Activated T-cell treated with anti-CD3 and anti-CD28 coated beads for 24 hours (primary cell): Measurements from ENCODE around the gene APOL4.
"Not testable (repeated sequence)": the region's sequence is repeated elsewhere in the genome, so short reads cannot be mapped to it uniquely, and the experiment has no call there.

Experiments
- DNase-seq: peaks from one replicate; pipeline ENCODE4 v3.0.0-alpha.2; 2020; ENCODE audit warnings: low read depth

APOL4 gene

DNA sequence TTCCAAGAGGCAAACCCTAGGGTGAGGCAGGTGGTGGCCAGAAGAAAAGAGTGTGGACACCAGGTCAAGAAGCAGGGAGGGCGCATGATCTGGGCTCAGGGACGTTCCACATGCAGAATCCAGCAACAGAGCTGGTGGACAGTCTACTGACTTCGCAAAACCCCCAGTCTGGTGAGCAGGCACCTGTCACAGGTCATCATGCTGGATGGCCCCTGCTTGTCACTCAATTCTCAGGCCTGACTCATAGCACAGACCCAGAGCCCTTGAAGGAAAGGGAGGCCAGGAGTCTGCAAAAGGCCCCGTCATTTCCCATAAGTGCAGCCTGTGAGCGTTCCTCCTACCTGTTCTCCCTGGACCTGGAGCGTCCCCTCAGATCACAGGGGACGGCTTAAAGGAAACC lies 18.2 kb downstream of the APOL4 start:
- no peak for DNase-seq

DNA sequence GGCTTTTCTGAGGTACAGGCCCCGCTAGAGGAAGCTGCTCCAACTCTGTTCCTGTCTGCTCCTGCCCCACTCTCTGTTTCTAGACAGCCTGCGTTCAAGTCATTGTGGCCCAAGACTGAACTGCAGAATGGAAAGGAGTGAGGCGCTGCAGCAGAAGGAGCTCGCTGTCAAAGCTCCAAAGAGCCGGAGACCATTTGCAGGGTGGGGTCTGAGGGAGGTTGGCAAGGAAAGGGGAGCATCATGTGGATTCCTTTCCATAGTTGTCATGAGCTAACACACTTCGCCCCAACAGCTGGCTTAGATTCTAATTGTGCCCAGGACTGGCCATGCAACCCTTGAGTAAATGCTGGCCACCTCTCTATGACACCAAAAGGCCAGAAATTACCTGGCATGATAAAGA lies 18.8 kb downstream of the APOL4 start:
- no peak for DNase-seq

DNA sequence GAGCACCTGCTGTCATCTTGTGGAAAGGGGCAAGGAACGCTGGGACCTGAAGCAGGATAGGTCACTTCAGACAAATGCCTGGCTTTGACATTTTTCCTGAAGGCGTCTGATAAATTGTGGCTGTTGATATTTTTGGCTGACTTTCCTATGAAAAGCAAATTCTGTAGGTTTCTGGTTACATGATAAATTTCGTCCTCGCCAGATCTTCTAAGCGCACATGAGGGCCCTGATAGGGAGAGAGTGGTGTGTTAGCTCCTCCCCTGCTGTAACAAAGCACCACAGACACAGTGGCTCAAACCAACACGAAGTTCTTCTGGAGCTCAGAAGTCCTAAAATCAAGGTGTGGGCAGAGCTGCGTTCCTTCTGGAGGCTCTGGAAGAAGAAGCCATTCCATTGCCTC lies 19.6 kb downstream of the APOL4 start:
- no peak for DNase-seq

DNA sequence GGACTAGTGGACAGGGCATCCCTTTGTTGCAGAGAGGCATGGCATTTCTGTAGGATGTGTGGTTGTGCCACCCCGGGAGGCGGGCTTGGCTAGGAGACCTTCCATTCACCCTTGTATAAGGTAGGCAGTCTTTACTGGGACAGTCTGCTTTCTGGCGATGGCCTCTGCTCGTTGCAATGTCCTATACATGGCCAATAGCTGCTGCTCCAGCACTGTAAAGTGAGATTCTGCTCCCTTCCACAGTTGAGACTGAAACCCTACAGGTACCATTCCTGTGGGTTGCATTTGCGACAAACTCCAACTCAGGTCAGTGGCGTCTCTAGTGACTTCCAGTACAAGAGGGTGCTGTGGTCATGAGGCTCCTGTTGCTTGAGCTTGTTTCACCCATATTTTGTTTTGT lies 20.7 kb downstream of the APOL4 start:
- no peak for DNase-seq

DNA sequence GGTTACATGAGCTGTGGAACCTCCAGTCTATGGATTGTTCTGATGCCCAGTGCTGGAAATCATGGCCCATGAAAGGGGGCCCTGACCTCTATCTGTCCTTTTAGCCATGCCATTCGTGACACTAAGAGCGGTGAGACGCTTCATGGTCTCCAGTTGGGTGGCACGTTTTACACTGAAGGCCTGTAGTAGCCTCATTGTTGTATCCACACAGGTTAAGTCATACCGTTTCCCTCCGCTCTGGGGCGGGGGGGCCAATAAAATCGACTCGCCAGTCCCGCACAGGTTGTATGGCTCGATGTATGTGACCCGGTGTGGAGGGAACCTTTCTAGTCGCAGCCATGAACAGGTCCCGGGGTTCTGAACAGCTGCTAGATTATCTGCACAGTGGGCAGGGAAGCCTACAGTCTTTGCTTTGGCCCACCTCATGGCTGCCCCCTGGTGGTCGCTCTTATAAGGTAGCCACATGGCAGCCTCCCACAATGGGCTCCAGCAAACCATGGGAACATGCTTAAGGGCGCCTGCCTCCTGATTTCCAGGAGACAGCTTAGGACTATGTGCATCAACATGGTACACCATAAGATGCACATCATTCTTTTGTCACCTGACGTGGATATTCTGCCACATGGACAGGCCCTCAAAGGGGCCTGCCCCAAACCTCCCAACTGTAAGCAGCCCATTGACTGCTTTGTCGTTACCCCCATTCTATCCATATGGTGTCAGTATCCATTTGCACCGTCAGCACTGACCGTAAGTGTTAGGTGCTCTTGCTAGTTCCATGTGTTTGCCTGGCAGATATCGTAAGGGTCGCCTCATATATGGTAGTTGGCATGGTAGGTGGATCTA lies 21.4 kb downstream of the APOL4 start:
- peak; percentile 75 for DNase-seq

DNA sequence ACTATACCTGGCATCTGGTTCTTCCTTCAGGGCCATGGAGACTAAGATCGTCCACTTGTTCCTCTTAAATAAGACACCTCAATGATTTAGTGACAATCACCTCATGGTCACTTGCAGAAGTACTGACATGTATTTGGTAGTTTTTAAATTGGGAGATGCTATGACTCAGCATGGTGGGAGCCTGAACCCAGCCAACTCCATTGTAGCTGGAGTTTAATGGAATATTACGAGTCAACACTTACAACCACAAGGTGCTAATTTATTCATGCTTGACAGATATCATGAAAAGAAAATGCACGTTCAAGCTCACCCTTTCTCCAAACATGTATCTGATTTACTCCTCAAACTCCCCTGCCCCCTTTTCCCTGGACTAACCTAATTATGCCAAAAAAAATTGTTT lies 24.4 kb downstream of the APOL4 start:
- DNase-seq = no peak

DNA sequence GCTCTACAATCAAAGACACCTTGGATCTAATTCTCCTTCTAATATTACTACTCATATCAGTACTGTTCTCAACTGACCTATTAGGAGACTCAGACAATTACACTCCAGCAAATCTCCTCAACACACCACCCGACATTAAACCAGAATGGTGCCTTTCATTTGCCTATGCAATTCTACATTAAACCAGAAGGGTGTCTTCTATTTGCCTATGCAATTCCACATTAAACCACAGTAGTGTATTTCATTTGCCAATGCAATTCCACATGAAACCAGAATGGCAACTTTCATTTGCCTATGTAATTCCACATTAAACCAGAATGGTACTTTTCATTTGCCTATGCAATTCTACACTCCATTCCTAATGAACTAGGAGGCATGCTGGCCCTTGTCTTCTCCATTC lies 25.7 kb downstream of the APOL4 start:
- DNase-seq = no peak

DNA sequence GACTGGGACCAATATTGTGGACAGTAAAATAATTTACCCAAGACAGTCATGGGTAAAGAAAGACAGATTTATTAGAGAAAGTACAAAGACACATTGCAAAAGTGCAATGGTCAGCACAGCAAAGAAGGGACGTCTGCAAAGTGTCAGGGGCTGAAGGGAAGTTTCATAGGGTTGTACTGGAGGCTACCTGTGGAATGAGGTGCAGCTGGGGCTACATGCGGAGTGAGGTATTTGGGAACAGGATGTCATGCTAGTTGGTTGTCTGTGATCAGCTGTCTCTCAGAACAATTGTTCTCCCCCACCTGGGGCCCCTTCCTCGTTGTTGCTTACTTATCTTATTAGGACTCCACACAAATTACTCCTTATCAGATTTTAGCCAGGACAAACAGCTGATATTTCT lies 29.7 kb downstream of the APOL4 start:
- no peak for DNase-seq

DNA sequence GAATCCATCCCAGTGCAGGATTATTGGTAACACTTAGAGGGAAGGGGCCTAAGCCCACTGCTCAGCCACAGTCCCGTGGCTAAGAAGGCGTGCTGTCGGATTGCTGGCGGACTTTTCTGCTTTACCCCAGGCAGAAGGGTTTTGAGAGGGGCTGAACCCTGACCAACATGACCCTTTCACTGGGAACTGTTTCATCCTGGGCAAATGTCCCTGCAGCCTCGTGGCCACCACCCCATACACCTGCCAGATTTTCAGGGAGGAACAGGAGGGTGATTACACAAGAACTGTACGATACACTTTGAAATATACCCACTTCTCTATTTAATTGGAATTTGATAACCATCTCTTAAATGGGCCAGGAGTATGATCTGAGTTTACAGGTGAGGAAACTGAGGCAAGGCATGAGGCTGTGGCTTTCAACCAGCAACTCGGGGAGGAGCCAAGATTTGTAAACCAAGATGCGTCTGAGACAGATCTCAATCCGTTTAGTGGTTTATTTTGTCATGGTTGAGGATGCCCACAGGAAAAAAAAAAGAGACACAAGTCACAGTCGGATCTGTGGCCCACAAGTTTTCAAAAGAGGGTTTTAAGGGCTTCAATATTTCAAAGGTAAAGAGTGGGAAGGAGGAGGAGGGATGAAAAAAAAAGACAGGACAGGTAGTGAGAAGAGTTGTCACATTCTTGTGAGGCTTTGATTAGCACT lies 34.9 kb downstream of the APOL4 start:
- no peak for DNase-seq

DNA sequence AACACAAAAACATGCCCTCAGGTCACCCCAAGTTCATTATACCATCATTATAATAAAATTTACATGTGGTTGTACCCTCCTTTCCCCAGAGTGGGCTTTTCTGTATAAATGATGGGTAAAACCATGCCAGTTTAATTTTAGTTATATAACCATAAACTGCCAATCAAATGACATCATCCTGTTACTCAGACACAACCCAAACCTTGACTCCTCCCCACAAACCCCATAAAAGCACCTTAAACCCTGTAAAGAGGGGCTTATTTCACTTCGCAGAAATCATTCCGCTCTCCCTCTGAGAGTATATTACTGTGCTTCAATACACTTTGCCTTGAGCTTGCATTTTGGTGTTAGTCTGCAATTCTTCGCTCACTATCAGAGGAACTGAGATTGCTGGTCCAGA lies 35.5 kb downstream of the APOL4 start:
- no peak for DNase-seq

DNA sequence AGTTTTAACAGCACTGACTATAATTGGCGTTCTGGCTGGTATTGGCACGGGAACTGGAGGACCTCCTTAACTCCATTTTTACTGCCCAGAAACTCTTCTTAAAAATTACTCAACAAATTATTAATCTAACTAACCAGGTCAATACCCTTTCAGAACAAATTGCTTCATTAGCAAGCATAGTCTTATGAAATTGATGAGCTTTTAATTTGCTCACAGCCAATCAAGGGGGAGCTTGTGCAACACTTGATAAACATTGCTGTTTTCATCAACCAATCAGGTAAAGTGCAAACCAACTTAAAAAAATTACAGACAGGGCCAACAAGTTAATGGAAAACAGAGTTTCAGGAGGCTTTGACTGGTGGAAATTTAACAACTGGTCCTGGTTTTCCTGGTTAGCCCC lies 36.5 kb downstream of the APOL4 start:
- no peak for DNase-seq

DNA sequence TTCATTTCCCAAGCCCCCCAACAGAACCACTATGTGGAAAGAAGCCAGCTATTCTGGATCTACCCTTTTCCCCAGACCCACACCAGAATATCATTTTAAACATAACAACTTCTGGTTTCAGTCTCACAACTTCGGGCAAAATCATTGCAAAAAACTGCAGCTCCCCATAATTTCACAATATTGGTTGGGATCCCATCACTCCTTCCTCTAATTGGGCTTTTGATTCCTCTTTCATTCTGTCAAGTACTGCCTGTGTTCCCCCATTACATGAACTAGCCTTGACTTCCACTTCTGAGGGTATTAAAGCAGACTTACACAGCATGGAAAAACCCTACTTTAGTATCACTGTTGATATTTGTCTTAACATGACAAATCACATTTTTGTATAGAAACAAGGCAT lies 37.0 kb downstream of the APOL4 start:
- DNase-seq = no peak

DNA sequence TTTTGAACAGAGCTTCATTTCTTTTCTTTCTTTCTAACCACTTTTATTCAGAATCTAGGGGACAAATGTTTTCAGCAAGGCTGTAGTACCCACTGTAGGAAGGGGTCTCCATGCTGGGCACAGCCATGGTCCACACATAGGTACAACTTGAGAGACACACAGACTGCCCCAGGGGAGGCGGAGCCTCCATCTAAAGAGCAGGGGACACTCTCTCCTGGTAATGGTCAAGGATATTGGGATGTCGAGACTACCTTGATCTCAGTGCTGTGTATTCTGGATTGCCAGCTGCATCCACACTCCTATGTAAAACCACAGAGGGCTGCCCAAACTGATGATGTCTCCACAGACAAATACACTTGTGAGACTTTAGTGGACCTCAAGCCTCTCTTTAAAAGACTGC lies 38.1 kb downstream of the APOL4 start:
- no peak for DNase-seq

DNA sequence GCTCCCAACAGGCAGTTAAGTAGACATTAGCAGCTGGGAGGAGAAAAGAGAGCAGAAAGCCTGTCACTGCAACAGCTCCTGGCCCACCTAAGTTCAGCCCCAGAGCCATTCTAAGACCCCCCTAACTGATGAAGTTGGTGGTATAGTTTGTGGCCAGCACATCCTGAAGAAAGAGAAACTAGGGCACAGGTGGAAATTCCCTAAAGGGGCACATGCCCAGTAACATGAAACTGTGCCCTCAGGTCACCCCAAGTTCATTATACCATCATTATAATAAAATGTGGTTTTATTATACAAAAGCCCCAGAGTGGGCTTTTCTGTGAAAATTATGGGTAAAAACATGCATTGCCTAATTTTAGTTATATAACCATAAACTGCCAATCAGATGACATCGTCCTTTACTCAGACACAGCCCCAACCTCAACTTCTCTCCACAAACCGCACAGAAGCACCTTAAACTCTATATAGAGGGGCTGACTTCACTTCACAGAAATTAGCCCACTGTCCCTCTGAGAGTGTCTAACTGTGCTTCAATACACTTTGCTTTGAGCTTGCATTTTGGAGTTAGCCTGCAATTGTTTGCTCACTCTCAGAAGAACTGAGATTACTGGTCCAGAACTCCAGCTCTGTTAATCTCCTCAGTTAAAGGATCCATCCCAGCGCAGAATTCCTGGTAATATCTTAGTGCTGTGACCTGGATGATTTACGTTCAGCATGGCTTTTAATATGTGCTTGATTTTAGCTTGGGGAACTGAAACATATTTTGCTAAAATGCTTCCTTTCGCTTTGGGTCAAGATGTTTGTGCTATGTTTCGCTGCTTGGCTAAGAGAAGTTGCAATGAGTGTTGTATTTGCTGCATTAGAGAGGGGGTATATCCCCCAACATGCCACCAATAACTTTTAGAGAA lies 39.2 kb downstream of the APOL4 start:
- no peak for DNase-seq

DNA sequence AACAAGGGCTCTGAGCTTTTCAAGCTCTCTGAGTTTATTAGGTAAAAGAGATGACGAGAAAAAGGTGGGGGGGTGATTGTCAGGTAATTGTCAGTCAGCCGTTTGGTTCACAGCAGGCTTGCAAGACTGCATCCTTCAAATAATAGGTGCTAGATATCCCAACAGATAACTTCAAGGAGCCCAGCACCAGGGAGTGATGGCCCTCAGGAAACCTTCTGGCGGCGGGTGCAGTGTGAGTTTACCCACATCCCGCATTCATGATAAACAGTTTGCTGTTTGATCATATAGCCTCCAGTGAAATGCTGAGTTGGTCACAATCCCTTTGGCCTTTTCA lies 39.8 kb downstream of the APOL4 start:
- not testable (repeated sequence) for DNase-seq

DNA sequence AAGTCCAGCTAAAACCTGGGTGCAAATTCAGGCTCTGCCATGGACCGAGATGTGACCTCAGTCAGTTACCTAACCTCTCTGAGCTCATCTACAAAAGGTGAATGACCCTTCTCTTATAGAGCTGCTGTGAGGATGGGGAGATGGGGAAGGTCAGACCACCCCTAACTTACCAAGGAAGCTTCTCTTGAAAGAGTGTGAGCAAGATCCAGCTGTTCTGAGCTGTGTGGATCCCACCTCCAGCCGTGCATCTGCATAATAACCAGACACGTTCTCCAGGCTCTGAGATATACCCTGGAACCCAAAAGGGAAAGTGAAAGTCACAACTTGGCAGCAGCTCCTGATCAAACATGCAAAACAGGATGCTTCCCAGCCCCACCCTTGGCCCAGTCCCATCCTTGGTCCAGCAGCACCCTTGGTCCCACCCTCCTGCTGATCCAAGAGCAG lies 41.1 kb downstream of the APOL4 start, which contains the start of gene APOL3:
Gene APOL3 (minus strand): TSS at position 257 of the 444 bp plus-strand sequence. CDS start 11,700 bp downstream, outside the sequence.
- DNase-seq = no peak

DNA sequence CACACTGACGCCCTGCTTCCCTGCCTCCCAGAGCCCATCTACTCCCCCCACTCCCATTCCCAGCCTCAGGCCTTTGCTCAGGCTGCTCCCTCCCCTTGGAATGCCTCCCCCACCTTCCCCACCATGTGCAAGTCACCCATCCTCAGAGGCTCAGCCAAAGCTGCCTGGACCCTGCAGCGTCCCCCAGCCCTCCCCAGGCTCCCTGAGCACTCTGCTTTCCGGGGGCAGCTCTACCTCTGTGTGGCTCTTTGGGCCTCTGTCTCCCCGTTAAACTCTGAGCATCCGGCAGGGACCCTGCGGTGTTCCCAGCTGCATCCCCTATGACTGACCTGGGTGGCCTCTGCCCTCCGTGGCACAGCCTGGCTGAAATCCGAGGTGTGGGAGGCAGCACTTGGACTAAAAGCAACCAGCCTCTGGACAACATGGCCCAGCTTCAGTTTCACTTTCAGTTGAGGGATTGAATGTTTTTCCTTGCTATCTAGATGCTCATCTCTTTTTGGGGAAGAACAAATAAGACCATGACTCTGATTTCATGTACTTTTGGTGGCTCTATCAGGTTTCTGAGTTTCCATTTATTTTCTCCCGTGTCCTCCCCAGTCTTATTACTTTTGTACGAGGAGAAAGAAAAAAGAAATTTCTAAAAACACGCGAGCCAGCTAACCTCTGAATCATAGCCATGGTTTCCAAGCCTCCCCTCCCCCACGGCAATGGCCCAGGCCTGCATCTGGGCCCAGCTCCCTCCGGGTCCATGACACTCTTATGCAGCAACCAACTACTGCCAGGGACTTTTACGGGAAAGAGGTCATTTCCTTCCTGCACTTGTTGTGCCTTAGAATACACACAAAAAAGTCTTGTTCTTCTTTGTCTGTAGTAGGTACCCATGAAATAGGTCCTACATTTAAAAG lies 44.8 kb downstream of the APOL4 start:
- DNase-seq = peak; percentile 62

DNA sequence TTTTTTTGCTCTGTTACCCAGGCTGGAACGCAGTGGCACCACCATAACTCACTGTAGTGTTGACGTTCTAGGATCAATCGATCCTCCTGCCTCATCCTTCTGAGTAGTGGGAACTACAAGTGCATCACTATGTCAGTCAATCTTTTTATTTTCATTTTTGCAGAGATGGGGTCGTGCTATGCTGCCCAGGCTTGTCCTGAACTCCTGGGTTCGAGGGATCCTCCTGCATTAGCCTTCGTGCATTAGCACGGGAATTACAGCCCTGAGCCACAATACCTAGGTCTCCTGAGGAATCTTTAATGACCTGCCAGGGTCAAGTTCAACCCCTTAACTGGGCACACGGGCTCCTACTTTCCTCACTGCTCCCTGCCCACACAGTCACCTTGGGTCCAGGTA lies 45.5 kb downstream of the APOL4 start:
- DNase-seq = no peak

DNA sequence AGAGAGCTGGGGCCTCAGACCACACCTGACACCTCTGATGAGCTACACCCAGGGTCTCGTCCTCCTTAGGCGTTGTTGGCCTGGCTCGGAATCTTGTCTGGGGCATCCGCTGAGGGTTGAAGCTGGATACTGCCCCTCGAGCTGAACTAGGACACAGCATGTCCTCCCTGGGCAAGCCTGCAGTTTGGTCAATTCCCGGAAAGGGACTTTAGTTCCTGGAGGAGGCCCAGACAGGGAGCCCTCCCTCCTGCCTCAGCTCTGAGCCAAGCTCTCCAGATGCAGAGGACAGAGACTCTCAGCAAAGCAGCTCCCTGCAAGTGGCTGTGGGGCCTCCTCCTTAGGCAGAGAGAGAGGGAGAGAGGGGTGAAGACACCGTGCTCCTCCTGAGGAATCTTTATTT lies 45.9 kb downstream of the APOL4 start:
- no peak for DNase-seq

DNA sequence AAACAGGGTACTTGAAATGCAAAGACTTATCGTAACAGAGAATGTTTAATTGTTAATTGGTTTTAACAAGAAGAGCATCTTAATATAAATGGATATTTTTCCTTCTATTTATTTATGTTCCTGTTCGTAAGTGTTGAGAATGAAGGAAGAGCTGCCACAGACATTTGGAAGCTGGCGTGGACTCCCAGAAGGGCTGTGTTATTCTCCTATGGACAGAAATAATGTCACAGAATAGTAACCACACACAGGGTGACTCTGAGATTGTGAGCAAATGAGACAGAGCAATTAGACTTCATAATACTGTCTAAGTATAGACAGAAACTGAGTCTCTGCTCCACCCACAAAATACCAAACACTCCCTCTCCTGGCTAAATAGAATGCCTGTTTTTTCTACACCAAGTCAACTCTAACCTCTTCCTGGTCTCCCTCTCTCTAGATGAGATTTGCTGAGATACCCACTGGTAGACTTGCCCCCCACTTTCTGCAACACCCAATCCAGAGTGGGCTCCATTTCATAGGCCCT lies 47.1 kb downstream of the APOL4 start:
- DNase-seq = no peak
